ENCODE results near the gene KLHL20.
"Not testable (repeated sequence)": the region's sequence is repeated elsewhere in the genome, so short reads cannot be mapped to it uniquely, and the experiment has no call there.

The KLHL20 gene

DNA sequence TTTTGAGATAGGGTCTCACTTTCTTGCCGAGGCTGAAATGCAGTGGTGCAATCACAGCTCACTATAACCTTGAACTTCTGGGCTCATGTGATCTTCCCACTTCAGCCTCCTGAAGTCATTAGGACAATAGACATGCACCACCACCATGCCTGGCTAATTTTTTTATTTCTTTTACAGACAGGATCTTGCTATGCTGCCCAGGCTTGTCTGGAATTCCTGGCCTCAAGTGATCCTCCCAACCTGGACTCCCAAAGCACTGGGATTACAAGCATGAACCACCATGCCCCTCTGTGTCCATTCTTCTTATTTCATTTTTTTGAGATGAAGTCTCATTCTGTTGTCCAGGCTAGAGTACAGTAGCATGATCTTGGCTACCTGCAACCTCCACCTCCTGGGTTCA is 12.0 kb upstream of the KLHL20 start:
- no peak overlapping the region for H3K9ac ChIP-seq
- no peaks in the 10 kb centered on the region for H3K4me1 ChIP-seq
- no peaks in the 10 kb centered on the region for H3K36me3 ChIP-seq
- H3K27ac ChIP-seq = no peak overlapping the region
- TF ChIP-seq Cebpa-rat (IDR thresholded peaks at IDR 0.05) = no peak
- no peaks in the 10 kb centered on the region for H3K9me3 ChIP-seq
- no peak overlapping the region for H3K4me3 ChIP-seq
- no peaks in the 10 kb centered on the region for H3K27me3 ChIP-seq
- no peak overlapping the region for H3K4me2 ChIP-seq
- H4K20me1 ChIP-seq = no peaks in the 10 kb centered on the region

DNA sequence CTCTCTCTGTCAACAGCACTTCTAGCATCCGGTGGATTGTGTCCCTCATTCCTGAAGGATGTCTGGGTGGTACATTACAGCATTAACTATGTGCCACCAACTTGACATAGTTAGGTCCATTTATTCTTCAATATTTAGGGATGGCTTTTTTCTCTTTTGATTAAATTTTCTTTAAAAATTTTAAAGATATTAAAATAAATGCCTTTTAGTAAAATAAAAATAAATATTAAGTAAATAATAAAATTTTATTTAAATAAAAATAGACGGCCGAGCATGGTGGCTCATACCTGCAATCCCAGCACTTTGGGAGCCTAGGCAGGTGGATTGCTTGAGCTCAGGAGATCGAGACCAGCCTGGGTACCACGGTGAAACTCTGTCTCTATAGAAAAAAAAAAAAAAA is 9.7 kb upstream of the KLHL20 start:
- no peak overlapping the region for H3K27ac ChIP-seq
- H3K36me3 ChIP-seq = no peaks in the 10 kb centered on the region
- TF ChIP-seq Cebpa-rat (IDR thresholded peaks at IDR 0.05) = no peak
- H4K20me1 ChIP-seq = no peaks in the 10 kb centered on the region
- no peak overlapping the region for H3K4me3 ChIP-seq
- H3K4me2 ChIP-seq = no peak overlapping the region
- no peaks in the 10 kb centered on the region for H3K4me1 ChIP-seq
- no peaks in the 10 kb centered on the region for H3K27me3 ChIP-seq
- no peaks in the 10 kb centered on the region for H3K9me3 ChIP-seq
- H3K9ac ChIP-seq = no peak overlapping the region

DNA sequence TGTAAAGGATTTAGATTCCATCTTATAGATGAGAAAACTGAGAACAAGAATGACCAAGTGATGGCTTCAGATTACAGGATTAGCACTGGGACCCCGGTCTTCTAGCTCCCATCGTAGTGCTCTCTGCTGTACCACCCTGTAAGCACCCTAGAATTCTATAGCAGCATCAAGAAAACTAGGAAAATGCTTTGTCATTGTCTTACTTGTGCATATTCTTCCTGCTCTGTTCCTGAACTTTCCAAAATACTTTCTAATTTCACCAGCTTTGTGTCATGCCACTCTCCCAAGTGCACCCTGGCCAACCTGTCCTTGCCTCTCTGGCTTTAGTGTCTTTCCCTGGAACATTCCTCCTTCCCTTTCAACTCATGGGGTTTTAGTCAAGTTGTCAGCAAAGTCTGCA is 6.0 kb upstream of the KLHL20 start:
- no peak overlapping the region for H3K9ac ChIP-seq
- H3K4me2 ChIP-seq = no peak overlapping the region
- no peaks in the 10 kb centered on the region for H3K9me3 ChIP-seq
- no peak overlapping the region for H3K27ac ChIP-seq
- no peak overlapping the region for H3K4me3 ChIP-seq
- H3K27me3 ChIP-seq = no peaks in the 10 kb centered on the region
- H3K36me3 ChIP-seq = no peaks in the 10 kb centered on the region
- no peak for TF ChIP-seq Cebpa-rat (IDR thresholded peaks at IDR 0.05)
- H3K4me1 ChIP-seq = no peaks in the 10 kb centered on the region
- no peaks in the 10 kb centered on the region for H4K20me1 ChIP-seq

- Histone ChIP-seq H3K4me2 (peak overlapping the region; percentile 73), H3K36me3 (peaks cover 16% of the 10 kb centered on the region), H3K4me1 (peaks cover 16% of the 10 kb centered on the region), H3K27me3 (no peaks in the 10 kb centered on the region), H3K4me3 (peak overlapping the region; percentile 76), H3K27ac (peak overlapping the region; percentile 78), H4K20me1 (no peaks in the 10 kb centered on the region), H3K9me3 (no peaks in the 10 kb centered on the region), H3K9ac (peak overlapping the region; percentile 89)
- TF ChIP-seq Cebpa-rat (IDR thresholded peaks at IDR 0.05) = no peak
Observed at GRCh38 chr1:173714441-173714758, 381 bp upstream of the KLHL20 start.

DNA sequence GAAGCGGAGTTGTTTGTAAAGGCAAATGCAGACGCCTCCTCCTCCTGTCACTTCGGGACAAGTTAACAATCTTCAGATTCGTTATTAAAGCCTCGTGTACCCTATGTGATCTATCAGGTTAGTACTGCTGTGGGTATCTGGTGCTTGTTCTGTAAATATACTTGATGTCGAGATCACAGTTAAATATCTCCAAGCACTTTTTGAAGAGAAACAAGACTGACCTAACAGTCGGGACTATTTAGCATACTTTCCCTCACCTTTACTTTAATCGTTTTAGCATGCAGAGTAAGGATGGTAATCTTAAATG is 710 bp downstream of the KLHL20 start:
- TF ChIP-seq Cebpa-rat (IDR thresholded peaks at IDR 0.05) = no peak
- Histone ChIP-seq H3K27me3 (no peaks in the 10 kb centered on the region), H3K9me3 (no peaks in the 10 kb centered on the region), H3K4me1 (peaks cover 16% of the 10 kb centered on the region), H3K36me3 (peaks cover 16% of the 10 kb centered on the region), H4K20me1 (no peaks in the 10 kb centered on the region), H3K4me2 (peak overlapping the region; percentile 89), H3K4me3 (peak overlapping the region; percentile 76), H3K27ac (peak overlapping the region; percentile 78), H3K9ac (peak overlapping the region; percentile 89)

DNA sequence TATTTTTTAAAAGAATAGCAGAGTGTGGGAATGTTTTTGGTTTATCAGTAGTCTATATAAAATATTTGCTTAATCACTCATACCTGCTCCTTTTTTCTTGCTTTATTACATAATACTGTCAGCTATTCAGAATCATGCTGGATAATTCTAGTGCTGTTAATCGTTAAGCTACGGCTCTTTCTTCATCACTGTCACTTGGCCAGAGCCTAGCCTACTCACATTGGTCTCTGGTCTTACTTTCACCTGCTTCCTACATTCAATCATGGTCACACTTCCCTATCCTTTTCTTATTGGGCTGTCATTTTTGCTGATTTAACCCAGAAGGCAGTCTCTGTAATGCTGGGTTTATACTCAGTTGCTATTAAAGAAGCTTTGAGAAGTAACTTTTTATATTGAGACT is 2.5 kb downstream of the KLHL20 start:
- peaks cover 16% of the 10 kb centered on the region for H3K4me1 ChIP-seq
- no peaks in the 10 kb centered on the region for H3K9me3 ChIP-seq
- H4K20me1 ChIP-seq = no peaks in the 10 kb centered on the region; the same call in 1 of the 2 replicates
- H3K27ac ChIP-seq = no peak overlapping the region
- no peak for TF ChIP-seq Cebpa-rat (IDR thresholded peaks at IDR 0.05)
- H3K36me3 ChIP-seq = peaks cover 26% of the 10 kb centered on the region
- no peak overlapping the region for H3K4me3 ChIP-seq
- H3K27me3 ChIP-seq = no peaks in the 10 kb centered on the region
- no peak overlapping the region for H3K9ac ChIP-seq
- 0 out of 2 replicates have a peak overlapping the region, but pooled peaks have one; percentile 89 for H3K4me2 ChIP-seq

GRCh38 chr1:173731331-173731730 is 16.6 kb downstream of the KLHL20 start:
- not testable (repeated sequence) for H3K27ac ChIP-seq, H3K9ac ChIP-seq, H3K27me3 ChIP-seq, H3K4me1 ChIP-seq, H4K20me1 ChIP-seq, H3K4me3 ChIP-seq, H3K4me2 ChIP-seq
- Histone ChIP-seq H3K36me3 (peaks cover 42% of the 10 kb centered on the region), H3K9me3 (peaks cover 16% of the 10 kb centered on the region)

GRCh38 chr1:173733912-173734311 is 19.1 kb downstream of the KLHL20 start:
- H3K27me3 ChIP-seq = no peaks in the 10 kb centered on the region
- H3K9me3 ChIP-seq = peaks cover 26% of the 10 kb centered on the region
- no peak overlapping the region for H3K4me3 ChIP-seq
- no peak overlapping the region for H3K27ac ChIP-seq
- TF ChIP-seq Cebpa-rat (IDR thresholded peaks at IDR 0.05) = no peak
- no peak overlapping the region for H3K9ac ChIP-seq
- peaks cover 11% of the 10 kb centered on the region; the same call in 1 of the 2 replicates for H4K20me1 ChIP-seq
- peaks cover 58% of the 10 kb centered on the region for H3K36me3 ChIP-seq
- H3K4me2 ChIP-seq = no peak overlapping the region
- no peaks in the 10 kb centered on the region for H3K4me1 ChIP-seq

DNA sequence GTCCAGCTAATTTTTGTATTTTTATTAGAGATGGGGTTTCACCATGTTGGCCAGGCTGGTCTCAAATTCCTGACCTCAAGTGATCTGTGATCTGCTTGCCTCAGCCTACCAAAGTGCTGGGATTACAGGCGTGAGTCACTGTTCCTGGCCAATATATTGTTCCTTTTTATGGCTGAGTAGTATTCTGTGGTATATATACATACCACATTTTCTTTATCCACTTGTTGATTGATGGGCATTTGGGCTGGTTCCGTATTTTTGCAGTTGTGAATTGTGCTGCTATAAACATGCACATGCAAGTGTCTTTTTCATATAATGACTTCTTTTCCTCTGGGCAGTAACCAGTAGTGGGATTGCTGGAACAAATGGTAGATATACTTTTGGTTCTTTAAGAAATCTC is 21.3 kb downstream of the KLHL20 start:
- not testable (repeated sequence) for H3K4me1 ChIP-seq, H3K9ac ChIP-seq, H3K27me3 ChIP-seq, H3K27ac ChIP-seq, H3K4me3 ChIP-seq, H3K4me2 ChIP-seq
- H3K9me3 ChIP-seq = peaks cover 38% of the 10 kb centered on the region
- peaks cover 14% of the 10 kb centered on the region; the same call in 1 of the 2 replicates for H4K20me1 ChIP-seq
- H3K36me3 ChIP-seq = peaks cover 80% of the 10 kb centered on the region

DNA sequence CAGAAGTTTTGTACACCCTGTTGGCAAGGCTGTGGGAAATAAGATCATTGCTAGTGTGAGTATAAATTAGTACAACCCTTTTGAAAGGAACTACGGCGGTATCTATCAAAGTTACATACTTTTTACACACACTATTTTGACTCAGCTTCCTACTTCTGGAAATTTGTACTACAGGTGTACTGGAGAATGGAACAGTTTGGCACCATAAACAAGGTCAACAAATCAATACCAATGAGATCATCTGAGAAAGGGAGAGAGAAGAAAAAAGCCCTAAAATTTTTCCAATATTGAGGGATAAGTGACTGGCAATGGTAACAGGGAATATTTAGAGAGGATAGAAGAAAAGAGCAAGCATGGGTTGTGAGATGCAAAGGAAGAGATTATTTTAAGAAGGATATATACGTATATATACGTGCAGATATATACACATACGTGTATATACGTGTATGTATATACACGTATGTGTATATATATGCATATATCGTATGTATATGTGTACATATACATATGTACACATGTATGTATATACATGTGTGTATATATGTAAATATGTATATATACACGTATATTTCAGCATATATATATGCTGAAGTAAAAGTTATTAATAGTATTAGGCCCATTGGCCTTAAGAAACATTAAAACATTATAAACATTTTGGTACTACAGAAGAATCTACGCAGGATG is 27.6 kb downstream of the KLHL20 start:
- Histone ChIP-seq H3K9ac (no peak overlapping the region), H3K4me3 (no peak overlapping the region), H3K9me3 (peaks cover 22% of the 10 kb centered on the region), H3K27me3 (no peaks in the 10 kb centered on the region), H3K36me3 (peaks cover 53% of the 10 kb centered on the region), H3K4me1 (peaks cover 5% of the 10 kb centered on the region; the same call in 1 of the 2 replicates), H4K20me1 (peaks cover 30% of the 10 kb centered on the region; the same call in 1 of the 2 replicates), H3K27ac (no peak overlapping the region), H3K4me2 (no peak overlapping the region)
- TF ChIP-seq Cebpa-rat (IDR thresholded peaks at IDR 0.05) = no peak

GRCh38 chr1:173744651-173745050 is 29.9 kb downstream of the KLHL20 start:
- no peak overlapping the region for H3K4me2 ChIP-seq
- H3K4me1 ChIP-seq = peaks cover 5% of the 10 kb centered on the region; the same call in 1 of the 2 replicates
- no peak overlapping the region for H3K9ac ChIP-seq
- no peak for TF ChIP-seq Cebpa-rat (IDR thresholded peaks at IDR 0.05)
- peaks cover 6% of the 10 kb centered on the region; the same call in 1 of the 2 replicates for H3K9me3 ChIP-seq
- H3K4me3 ChIP-seq = no peak overlapping the region
- peaks cover 30% of the 10 kb centered on the region for H3K36me3 ChIP-seq
- no peak overlapping the region for H3K27ac ChIP-seq
- H4K20me1 ChIP-seq = peaks cover 16% of the 10 kb centered on the region; the same call in 1 of the 2 replicates
- no peaks in the 10 kb centered on the region for H3K27me3 ChIP-seq
